Measurements from ENCODE around the gene TMEM45B. TPM values are rescaled to one million over a fixed set of nuclear protein-coding genes. Genes with fewer than 3 reads are reported as not detected.

The TMEM45B gene
- total and polyA plus RNA-seq, 2 experiments from 2014 or later, result 0.11 to 0.38 TPM

- no peak overlapping the region for H3K27ac Mint-ChIP-seq
- TF ChIP-seq JUNB (IDR thresholded peaks at IDR 0.05; ENCODE audit: unreplicated experiment) (no peak), NANOG (IDR thresholded peaks at IDR 0.05; ENCODE audit: borderline replicate concordance) (no peak), ETS1 (IDR thresholded peaks at IDR 0.05) (no peak), EZH2phosphoT487 (IDR thresholded peaks at IDR 0.05; ENCODE audit: unreplicated experiment) (no peak), ZNF462 (CRISPR knock-in tag; IDR thresholded peaks at IDR 0.05) (no peak), ZNF331 (CRISPR knock-in tag; IDR thresholded peaks at IDR 0.05; ENCODE audit: low read depth) (no peak)
- no peaks in the 10 kb centered on the region for H3K79me2 ChIP-seq (replicated peaks; ENCODE audit: insufficient read depth)
- no peaks in the 10 kb centered on the region for H3K4me1 Mint-ChIP-seq
- H3K36me3 ChIP-seq (ENCODE audit: insufficient read depth), result no peaks in the 10 kb centered on the region
- DNase-seq (ENCODE audit: low spot score), result peak; percentile 45
- H3K27me3 Mint-ChIP-seq (ENCODE audit: insufficient read depth, low read depth, poor library complexity), result peaks cover 40% of the 10 kb centered on the region
- no peaks in the 10 kb centered on the region for H3K4me1 ChIP-seq (ENCODE audit: insufficient read depth)
- H4K20me1 ChIP-seq (replicated peaks; ENCODE audit: insufficient read depth), result no peaks in the 10 kb centered on the region
- peaks cover 3% of the 10 kb centered on the region; the same call in 2 of the 3 replicates for H3K36me3 Mint-ChIP-seq (ENCODE audit: low read depth)
- peak overlapping the region; percentile 71; the same call in 2 of the 3 replicates for H3K4me3 Mint-ChIP-seq
- H3K4me2 ChIP-seq, result no peak overlapping the region
- H3K9me2 ChIP-seq (ENCODE audit: insufficient read depth), result no peaks in the 10 kb centered on the region
- H3K4me3 ChIP-seq, result no peak overlapping the region
- H3F3A ChIP-seq (replicated peaks; ENCODE audit: low read depth), result no peaks in the 10 kb centered on the region
- H3K27me3 ChIP-seq (ENCODE audit: insufficient read depth), result peaks cover 47% of the 10 kb centered on the region
- no peak overlapping the region for H3K27ac ChIP-seq (ENCODE audit: low read depth)
- peaks cover 11% of the 10 kb centered on the region; the same call in 2 of the 3 replicates for H3K9me3 Mint-ChIP-seq
- no peak overlapping the region; the same call in 1 of the 2 replicates for H2AFZ ChIP-seq
- ATAC-seq, result no peak
These were observed 1.2 kb upstream of the TMEM45B start for GRCh38 chr11:129814244-129815014.

Data from GM23338 (cell line).